ENCODE measurements around the gene ASNSD1.
A peak's percentile ranks its signal among the peaks of the same experiment; 100 is the strongest.
"Not testable (repeated sequence)": the region's sequence is repeated elsewhere in the genome, so short reads cannot be mapped to it uniquely, and the experiment has no call there.

ASNSD1 gene

DNA sequence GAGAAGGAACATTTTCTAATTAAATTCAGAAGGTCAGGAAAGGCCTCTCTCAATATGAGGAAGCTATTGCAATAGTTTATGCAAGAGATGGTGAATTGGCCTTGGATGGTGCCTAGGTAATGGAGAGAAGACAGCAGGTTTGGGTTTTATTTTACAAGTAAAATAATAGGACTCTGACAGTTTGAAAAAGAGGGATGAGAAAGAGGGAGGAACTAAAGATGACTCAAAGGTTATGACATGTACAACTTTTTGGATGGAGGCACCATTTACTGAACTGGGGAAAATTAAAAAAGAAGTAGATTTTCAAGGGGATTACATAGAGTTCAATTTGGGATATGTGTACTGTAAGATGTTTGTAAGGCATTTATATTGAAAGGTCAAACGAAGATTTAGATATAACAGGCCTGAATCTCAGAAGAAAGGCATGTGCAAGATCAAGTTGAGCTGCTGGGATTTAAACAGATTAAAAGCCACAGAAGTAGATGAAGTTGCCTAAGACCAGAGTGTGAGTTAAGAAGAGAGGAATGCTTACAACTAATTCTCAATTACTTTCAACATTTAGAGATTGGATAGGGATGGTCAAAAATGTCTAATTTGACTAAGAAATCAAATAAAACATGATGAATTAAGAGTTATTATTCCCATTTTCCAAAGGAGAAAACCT is 12.3 kb upstream of the ASNSD1 start:
- DNase-seq: no peak

DNA sequence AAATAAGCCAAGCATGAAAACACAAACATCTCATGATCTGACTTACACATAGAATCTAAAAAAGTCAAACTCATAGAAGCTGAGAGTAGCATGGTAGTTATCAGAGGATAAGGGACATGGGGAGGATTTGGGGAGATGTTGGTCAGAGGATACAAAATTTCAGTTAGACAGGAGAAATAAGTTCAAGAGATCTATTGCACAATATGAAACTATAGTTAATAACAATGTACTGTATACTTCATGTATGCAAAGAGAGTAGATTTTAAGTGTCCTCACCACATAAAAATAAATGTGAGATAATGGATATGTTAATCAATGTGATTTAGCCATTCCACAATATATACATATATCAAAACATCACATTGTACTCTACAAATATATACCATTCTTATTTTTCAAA is 10.0 kb upstream of the ASNSD1 start:
- no peak for DNase-seq

DNA sequence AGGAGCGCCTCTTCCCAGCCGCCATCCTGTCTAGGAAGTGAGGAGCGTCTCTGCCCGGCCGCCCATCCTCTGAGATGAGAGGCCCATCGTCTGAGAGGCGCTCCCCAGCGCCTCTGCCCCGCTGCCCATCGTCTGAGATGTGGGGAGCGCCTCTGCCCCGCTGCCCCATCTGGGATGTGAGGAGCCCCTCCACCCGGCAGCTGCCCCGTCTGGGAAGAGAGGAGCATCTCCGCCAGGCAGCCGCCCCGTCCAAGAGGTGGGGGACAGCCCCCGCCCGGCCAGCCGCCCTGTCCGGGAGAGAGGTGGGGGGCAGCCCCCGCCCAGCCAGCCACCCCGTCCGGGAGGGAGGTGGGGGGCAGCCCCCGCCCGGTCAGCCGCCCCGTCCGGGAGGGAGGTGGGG is 7.8 kb upstream of the ASNSD1 start:
- DNase-seq: not testable (repeated sequence)

DNA sequence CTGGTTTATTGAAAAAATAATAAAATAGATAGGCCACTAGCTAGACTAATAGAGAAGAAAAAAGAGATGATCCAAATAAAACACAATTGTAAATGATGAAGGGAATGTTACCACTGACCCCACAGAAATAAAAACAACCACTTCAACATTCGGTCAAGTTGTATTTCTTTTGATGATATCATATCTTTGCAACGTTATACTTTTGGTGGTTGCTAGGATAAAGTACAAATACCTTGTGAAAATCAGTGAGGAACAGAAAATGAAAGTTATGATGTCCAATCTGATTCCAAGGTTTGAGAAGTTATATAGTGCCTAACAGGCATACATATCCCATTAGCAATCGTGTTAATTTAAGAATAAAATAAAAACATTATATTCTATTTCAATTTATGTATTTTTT is 6.6 kb upstream of the ASNSD1 start:
- DNase-seq: no peak

DNA sequence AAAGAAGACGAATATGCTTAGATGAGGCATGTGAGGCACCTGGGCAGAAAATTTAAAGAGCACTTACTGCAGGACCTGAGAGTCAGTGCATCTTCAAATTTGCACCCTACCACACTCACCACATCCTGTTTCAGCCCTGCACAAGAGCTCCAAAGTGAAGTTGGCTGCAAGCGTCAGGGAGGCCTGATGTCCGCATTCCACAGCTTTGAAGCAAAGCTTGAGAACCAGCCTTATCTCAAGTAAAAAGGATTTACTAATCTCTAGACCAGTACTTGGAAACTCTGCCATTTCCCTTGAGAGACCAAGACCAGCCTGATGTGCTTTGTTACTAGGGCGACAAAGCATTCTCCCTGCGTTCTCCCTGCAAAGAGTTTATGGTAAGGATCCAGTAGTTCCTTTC is 3.4 kb upstream of the ASNSD1 start:
- DNase-seq: no peak

DNA sequence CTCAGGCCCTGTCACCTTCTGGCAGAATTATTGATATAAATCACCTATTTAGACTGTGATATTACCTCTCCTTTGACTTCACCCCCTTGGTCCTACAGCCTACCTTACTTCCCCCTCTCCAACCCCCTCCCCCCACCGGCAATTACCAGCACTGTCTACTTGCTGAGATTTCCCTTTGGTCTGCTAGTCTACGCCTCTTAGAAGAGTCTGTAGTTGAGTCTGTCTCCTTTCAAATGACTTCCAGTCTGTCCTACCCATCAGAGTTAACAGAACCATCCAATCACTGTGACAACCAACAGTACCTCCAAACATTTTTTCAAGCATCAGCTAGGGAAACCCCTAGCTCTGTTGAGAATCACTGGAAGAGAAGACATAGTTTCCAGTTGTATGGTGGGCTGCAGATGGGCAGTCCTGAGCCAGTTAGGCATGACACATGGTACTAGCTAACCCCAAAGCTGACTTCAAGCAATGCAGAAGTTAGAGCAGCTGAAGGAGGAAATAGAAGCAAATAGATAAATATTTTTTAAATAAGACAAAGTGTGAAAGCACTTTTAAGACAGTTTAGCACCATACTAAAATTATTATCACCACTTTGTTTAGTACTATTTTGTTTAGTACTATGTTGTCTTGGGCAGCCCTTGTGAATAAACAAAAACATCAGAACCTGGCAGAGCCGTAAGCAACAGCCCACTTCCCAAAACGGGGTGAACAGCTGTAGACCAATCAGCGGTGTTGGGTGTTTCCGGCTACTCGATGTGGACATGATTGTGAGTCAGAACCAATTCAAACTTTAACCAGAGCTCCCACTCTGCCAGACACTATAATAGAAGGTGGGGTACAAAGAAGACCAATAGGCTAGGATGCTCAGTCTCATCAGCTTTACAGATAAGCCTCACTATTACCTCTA is 2.7 kb upstream of the ASNSD1 start:
- DNase-seq: no peak

DNA sequence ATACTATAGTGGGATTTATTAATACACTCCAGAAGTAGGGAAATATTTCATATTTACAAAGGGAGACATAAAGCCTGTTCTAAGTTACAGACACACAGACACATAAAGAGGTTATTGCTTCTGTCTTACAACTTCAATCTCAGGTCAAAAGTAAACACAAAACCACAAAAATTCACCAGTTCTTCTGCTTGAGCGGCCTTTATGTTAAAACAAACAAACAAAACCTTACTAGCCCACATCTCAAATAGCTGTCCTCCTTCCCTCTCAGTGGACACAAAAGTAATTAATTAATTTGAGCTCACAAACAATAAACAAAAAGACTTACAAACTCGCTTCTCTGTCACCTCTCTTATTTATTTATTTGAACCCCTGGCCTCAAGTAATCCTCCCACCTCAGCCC is 1.5 kb upstream of the ASNSD1 start:
- no peak for DNase-seq

DNA sequence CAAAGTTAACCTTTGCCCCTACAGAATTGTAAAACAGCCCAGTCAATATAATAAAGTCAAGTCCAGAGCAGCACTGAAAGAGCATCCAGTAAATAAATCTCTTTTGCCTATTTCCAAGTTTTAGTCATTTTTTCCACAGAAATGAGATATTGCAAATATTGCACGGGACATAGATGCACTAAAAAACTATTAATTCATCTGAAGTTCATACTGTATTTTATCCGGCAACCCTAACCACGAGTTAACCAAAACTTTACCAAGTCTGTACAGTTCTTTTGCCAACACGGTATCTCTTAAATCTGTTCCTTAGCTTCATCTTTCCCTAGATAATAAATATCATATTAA is 484 bp upstream of the ASNSD1 start:
- no peak for DNase-seq

DNA sequence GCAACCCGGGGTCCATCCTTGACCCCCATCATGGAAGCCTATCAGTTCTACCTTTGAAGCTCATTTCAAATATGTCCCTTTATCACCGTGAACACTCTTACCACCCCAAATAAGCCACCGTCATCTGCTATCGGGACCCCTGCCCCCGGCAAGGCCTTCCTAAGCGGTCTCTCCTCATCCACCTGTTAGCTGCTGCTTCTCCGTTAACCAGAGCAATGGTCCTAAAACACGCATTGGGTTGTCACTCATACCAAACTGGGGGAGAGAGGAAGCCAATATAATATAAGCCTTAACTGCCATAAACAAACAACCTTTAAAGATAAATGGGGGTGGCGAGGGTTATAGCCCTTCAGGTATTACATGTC is 680 bp downstream of the ASNSD1 start:
- no peak for DNase-seq

DNA sequence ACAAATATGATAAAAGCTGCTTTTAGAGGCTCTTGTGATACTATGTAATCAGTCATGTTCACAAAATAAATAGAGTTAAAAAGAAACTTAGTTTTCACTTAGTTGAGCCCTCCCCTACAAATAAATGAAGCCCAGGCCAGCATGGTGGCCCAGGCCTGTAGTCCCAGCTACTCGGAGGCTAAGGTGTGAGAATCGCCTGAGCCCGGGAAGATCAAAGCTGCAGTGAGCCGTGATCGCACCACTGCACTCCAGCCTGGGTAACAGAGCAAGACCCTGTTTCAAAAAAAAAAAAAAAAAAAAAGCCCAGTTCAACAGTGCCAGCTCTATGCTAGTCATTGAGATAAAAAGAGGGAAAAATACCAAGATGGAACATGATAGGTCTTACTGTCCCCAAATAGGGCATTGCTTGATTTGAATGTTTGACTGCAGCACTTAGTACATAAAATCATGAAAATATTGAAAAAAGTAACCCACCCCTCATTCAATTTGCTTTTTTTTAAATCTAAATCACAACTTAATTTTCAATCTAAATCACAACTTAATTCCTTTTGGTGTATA is 1.5 kb downstream of the ASNSD1 start:
- DNase-seq: no peak

DNA sequence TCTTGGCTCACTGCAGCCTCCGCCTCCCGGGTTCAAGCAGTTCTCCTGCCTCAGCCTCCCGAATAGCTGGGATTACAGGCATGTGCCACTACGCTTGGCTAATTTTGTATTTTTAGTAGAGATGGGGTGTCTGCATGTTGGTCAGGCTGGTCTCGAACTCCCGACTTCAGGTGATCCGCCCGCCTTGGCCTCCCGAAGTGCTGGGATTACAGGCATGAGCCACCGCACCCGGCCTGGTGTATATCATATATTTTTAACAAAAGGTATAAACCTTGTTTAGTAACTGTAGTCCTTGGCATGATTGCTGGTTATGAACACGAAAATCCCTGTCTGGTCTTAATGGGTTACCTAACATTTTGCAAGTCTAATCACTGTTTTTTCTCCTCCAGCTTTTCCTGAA is 2.1 kb downstream of the ASNSD1 start:
- DNase-seq: not testable (repeated sequence)

DNA sequence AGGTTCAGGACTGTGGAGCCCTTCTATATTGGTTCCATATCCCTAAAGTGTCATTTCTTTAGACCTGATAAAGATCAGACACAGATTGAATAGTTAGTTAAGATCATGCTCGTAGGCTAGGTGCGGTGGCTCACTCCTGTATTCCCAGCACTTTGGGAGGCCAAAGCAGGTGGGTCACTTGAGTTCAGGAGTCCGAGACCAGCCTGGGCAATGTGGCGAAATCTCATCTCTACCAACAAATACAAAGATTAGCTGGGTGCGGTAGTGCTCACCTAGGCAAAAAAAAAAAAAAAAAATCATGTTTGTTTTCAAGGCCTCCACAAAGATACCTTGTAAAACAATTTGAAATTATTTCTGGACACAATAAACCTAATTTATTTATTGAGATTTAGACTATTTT is 8.7 kb downstream of the ASNSD1 start:
- no peak for DNase-seq

DNA sequence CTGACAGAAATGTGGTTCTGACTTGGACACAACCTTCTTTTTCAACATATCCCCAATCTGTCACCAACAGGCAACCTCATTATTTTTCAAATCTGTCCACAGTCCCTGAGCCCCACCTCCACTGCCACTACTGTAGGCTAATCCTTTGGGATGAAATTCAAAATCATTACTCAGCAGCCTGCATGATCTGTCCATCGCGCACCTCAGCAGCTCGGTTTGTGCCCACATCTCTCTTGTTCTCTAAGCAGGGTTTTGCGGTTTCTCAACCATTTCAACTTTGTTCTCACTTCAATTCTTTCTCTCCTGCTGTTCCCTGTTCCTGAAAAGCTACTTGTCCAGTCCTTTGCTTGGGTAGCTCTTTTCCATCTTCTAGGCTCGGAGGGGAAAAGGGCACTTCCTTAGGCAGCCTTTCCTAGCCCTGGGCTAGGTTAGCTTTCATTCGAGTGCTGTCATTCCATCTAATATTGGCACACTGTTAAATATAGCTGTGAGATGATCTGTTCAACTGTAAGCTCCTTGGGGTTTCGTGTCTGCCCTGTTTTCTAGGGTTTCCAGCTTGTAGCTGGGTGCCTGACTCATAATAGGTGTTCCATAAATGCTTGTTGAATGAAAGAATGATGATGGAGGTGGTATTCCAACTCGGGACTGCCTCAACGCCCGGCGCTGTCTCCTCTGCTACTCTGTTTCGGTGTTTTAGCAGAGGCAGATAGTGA is 12.6 kb downstream of the ASNSD1 start:
- DNase-seq: no peak

DNA sequence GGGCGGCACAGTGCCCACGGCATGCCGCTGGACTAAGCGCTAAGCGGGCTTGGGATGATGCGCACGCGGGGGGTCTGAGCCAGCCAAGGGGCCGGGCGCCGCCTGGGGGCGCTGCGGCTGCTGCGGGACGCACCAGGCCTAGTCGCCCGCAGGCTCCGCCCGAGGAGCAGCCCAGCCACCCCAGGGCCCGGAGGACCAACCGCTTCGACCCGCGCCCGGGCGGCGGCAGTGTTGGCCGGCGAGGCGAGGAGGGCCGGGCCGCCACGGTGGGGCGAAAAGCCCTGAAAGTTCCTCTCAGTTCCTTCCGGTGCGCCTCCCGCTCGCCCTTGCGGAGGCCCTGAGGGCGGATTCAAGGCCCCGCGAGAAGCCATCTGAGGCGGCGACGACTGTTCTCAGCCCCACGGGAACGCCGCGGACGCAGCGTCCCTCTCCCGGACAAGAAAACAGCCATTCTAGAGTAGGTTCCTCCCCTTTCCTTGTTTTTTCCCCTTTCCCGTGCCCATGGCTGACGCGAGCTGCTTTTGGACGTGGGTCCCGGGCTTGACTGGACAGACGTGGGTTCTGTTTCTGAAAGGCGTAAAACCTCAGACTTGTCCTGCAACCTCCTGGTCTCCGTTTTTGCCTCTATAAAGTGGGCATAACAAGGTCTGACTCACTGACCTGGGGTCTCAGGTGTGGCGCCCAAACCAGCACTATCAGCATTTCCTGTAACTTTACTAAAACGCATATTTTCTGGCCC is 13.3 kb downstream of the ASNSD1 start, which contains the start of gene ANKAR:
TSS of gene ANKAR (plus strand) at position 297 of the 739 bp plus-strand sequence. CDS start 1,821 bp downstream, outside the sequence.
- DNase-seq: peak; percentile 72 to 80

DNA sequence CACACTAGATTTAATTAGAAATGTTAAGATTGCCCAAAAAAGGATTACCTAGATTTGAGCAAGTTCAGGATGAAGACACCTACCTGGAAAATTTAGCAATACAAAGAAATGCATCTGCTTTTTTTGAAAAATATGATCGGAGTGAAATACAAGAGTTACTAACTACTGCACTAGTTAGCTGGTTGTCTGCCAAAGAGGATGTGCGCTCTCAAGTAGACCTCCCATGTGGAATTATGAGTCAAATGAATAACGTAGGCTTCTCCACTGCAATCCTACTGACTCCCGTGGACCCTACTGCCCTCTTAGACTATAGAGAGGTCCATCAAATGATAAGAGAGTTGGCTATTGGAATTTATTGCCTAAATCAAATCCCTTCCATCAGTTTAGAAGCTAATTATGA is 15.2 kb downstream of the ASNSD1 start:
- no peak for DNase-seq

DNA sequence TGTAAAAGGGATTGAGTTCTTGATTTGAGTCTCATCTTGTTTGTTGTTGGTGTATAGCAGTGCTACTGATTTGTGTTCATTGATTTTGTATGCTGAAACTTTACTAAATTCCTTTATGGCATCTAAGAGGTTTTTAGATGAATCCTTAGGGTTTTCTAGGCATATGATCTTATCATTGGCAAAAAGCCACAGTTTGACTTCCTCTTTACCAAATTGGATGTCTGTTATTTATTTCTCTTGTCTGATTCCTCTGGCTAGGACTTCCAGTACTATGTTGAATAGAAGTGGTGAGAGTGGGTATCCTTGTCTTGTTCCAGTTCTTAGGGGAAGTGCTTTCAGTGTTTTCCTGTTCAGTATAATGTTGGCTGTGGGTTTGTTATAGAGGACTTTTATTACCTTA is 18.0 kb downstream of the ASNSD1 start:
- DNase-seq: no peak

DNA sequence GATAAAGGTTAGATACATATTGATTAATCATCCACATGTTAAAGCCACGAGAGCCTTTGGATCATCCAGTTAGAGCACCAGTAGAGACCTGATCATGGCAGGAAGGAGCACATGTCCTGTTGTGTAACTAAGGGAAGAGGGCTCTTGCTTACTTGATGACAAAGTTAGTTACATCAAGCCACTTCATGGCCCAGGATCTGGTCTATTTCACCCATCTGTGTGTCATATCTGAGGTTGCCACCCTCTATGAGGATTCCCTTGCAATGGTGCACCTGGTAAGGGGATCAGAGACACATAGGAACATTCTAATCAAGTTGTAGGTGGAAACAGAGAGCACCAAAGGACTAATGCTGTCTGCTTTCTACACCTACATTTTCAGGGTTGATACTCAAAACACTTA is 19.9 kb downstream of the ASNSD1 start:
- DNase-seq: no peak

DNA sequence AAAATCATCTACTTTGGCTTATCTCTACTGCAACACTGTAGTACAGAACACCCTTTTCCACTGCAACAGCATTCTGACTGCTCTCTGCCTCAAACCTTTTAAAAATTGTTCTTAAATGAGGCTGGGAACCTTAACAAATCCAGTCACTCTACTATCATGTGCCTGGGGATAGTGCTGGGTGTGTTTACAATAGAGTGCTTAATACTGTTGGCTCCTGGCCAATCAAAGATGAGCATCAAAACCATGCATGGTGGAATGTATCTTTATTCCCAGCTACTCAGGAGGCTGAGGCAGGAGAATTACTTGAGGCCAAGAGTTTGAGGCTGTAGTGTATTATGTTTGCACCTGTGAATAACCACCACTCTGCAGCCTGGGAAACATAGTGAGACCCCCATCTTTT is 20.6 kb downstream of the ASNSD1 start:
- no peak for DNase-seq

DNA sequence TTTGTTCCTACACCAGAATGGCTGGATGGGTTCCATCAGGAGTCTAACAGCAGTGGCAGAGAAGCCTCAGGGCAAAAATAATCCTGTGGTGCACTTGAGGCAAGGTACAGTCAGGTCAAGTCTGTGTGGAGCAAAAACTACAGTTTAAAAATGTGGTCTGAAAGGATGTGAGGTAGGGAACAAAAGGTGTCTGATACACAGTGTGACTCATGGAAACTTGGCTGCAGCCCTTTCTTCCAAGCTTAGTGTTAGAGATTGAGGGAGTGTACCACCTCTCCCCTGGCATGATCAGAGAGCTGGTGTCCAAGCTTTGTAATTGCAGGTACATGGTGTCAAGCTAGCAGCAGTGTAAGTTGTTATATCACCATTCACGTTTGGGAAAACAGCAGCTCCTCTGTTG is 22.1 kb downstream of the ASNSD1 start:
- DNase-seq: no peak

DNA sequence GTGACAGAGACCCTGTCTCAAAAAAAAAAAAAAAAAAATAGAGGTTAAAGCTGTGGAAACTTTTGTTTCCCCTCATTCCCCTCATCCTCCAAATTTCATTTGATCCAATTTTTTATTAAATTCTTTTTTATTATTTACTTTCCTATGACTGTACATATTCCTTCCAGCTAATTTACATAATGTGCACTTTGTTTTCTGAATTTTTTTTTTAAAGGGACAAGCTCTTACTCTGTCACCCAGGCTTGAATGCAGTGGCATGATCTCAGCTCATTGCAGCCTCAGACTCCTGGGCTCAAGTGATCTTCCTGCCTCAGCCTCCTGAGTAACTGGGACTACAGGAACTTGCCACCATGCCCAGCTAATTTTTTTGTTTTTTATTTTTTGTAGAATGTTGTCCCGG is 23.6 kb downstream of the ASNSD1 start:
- no peak for DNase-seq

DNA sequence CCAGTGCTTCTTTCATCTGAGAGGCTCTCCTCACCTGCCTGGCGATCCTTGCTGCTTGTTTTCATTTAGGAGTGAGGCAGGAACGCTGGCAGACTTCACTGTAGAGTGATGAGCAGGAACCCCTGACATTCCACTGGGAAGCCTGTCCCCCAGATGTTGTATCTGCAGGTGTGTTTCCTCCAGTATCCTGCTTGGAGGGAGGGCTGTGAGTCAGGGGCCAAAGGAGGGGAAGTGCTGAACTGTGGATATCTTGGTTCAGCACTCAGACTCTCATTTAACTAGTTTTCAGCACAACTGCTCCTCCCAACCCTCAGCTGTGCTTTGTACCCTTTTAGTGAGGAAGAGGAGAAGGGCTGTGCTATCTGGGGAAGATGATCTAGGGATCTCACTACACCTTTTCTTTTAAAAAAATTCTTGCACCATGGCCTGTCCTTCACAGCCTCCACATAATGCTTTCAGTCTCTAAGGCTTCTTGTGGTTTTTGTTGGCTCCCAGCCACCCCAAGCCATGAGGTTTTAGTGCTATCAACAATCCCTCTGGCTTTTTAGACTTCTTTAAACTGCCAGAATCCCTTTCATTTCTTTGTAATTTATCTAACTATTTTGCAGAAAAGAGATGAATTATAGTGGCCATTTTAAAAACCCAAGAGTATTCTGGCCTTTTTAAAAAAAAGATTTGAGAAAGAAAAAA is 24.4 kb downstream of the ASNSD1 start:
- no peak for DNase-seq

DNA sequence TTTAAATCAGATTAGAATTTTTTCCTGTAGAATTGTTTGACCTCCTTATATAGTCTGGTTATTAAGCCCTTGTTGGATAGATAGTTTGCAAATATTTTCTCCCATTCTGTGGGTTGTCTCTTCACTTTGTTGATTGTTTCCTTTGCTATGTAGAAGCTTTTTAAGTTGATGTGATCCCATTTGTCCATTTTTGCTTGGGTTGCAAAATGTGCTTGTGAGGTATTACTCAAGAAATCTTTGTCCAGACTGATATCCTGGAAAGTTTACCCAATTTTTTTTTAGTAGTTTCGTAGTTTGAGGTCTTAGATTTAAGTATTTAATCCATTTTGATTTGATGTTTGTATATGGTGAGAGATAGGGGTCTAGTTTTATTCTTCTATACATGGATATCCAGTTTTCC is 26.5 kb downstream of the ASNSD1 start:
- DNase-seq: not testable (repeated sequence)
